ENCODE data around the gene AMN1.
"Not testable (repeated sequence)": the region's sequence is repeated elsewhere in the genome, so short reads cannot be mapped to it uniquely, and the experiment has no call there.

The AMN1 gene

GRCh38 chr12:31728917-31729640 is at the start of gene AMN1:
TSS of gene AMN1 (minus strand) at chr12:31729021. CDS start at chr12:31729008, 13 bp downstream.
- peak; percentile 100 for DNase-seq

GRCh38 chr12:31773867-31774266 is 45.0 kb upstream of the AMN1 start:
- DNase-seq: no peak

GRCh38 chr12:31773223-31773750 is 44.5 kb upstream of the AMN1 start:
- no peak for DNase-seq

GRCh38 chr12:31772685-31773222 is 43.9 kb upstream of the AMN1 start:
- no peak for DNase-seq

GRCh38 chr12:31772186-31772585 is 43.4 kb upstream of the AMN1 start:
- no peak for DNase-seq

GRCh38 chr12:31768046-31768445 is 39.2 kb upstream of the AMN1 start:
- DNase-seq: no peak

GRCh38 chr12:31765931-31766330 is 37.1 kb upstream of the AMN1 start:
- DNase-seq: no peak

- DNase-seq: no peak
These were observed 31.0 kb upstream of the AMN1 start for GRCh38 chr12:31759632-31760459.

- DNase-seq: not testable (repeated sequence)
These were observed 29.5 kb upstream of the AMN1 start for GRCh38 chr12:31758297-31758696.

- DNase-seq: no peak
These were observed 28.2 kb upstream of the AMN1 start for GRCh38 chr12:31756977-31757420.

GRCh38 chr12:31752450-31752849 is 23.6 kb upstream of the AMN1 start:
- no peak for DNase-seq

GRCh38 chr12:31751085-31751484 is 22.3 kb upstream of the AMN1 start:
- no peak for DNase-seq

GRCh38 chr12:31750747-31751039 is 21.9 kb upstream of the AMN1 start:
- DNase-seq: no peak

- peak; percentile 89 to 93 for DNase-seq
These were observed 20.3 kb upstream of the AMN1 start for GRCh38 chr12:31749024-31749704.

GRCh38 chr12:31745242-31745641 is 16.4 kb upstream of the AMN1 start:
- no peak for DNase-seq

GRCh38 chr12:31744363-31744762 is 15.5 kb upstream of the AMN1 start:
- not testable (repeated sequence) for DNase-seq

- peak in 1 of 2 experiments; percentile 18 for DNase-seq
These were observed 14.1 kb upstream of the AMN1 start for GRCh38 chr12:31742891-31743290.

GRCh38 chr12:31740628-31741027 is 11.8 kb upstream of the AMN1 start:
- peak; percentile 20 to 24 for DNase-seq

GRCh38 chr12:31737763-31738162 is 8.9 kb upstream of the AMN1 start:
- no peak for DNase-seq

GRCh38 chr12:31737345-31737744 is 8.5 kb upstream of the AMN1 start:
- no peak for DNase-seq

GRCh38 chr12:31736472-31736871 is 7.7 kb upstream of the AMN1 start:
- no peak for DNase-seq

- DNase-seq: peak in 1 of 2 experiments; percentile 18
These were observed 5.0 kb upstream of the AMN1 start for GRCh38 chr12:31733549-31734432.

Data from Kasumi-1 (cell line).